NB4 (cell line): ENCODE measurements around the gene SLC26A8.

Experiments
- DNase-seq: peaks from one replicate; pipeline ENCODE4 v3.0.0; 2010; ENCODE audit warnings: low read depth
- H3K4me3 ChIP-seq: one replicate; pipeline ENCODE4 v1.5.1; 2011; ENCODE audit warnings: mild to moderate bottlenecking, low read depth, low read length, moderate library complexity
- MYC ChIP-seq: IDR thresholded peaks from 2 replicates; pipeline ENCODE4 v1.6.1; 2011; ENCODE audit warnings: low read depth, low read length
- POLR2A ChIP-seq: IDR thresholded peaks from 2 replicates; pipeline ENCODE4 v1.6.1; 2011; ENCODE audit warnings: mild to moderate bottlenecking; ENCODE audit not compliant: insufficient read length; ENCODE audit errors: extremely low read depth
- TF ChIP-seq, protein P1 (sequence below): IDR thresholded peaks from one replicate; pipeline ENCODE4 v1.5.1; 2012; ENCODE audit warnings: low read depth, low read length
- TF ChIP-seq, protein P2 (sequence below): IDR thresholded peaks from 2 replicates; pipeline ENCODE4 v1.6.1; 2011; ENCODE audit warnings: low read depth, low read length

The SLC26A8 gene

DNA sequence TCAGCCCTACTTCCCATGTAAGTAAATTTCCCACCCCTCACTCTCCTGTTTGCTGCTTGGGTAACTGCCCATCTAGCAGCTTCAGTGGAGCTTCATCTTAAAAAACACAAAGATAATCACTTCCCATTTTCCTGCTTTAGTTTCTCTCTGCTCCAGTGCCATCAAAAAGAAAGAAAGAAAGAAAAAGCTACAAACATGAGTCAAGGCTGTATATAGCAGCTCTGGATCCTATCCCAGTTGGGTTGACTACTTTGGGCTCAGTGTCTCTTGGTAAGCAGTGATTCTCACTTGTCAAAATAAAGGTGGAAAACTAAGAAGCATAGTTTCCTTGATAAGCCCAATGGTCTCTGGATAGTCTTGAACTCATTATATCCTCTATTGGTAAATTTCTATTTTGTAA lies 54.8 kb downstream of the SLC26A8 start:
- no peak overlapping the region for H3K4me3 ChIP-seq
- TF ChIP-seq POLR2A: no peak
- TF ChIP-seq, protein P1, sequence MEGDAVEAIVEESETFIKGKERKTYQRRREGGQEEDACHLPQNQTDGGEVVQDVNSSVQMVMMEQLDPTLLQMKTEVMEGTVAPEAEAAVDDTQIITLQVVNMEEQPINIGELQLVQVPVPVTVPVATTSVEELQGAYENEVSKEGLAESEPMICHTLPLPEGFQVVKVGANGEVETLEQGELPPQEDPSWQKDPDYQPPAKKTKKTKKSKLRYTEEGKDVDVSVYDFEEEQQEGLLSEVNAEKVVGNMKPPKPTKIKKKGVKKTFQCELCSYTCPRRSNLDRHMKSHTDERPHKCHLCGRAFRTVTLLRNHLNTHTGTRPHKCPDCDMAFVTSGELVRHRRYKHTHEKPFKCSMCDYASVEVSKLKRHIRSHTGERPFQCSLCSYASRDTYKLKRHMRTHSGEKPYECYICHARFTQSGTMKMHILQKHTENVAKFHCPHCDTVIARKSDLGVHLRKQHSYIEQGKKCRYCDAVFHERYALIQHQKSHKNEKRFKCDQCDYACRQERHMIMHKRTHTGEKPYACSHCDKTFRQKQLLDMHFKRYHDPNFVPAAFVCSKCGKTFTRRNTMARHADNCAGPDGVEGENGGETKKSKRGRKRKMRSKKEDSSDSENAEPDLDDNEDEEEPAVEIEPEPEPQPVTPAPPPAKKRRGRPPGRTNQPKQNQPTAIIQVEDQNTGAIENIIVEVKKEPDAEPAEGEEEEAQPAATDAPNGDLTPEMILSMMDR: no peak
- no peak for TF ChIP-seq MYC
- TF ChIP-seq, protein P2, sequence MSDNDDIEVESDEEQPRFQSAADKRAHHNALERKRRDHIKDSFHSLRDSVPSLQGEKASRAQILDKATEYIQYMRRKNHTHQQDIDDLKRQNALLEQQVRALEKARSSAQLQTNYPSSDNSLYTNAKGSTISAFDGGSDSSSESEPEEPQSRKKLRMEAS: no peak
- DNase-seq: no peak

DNA sequence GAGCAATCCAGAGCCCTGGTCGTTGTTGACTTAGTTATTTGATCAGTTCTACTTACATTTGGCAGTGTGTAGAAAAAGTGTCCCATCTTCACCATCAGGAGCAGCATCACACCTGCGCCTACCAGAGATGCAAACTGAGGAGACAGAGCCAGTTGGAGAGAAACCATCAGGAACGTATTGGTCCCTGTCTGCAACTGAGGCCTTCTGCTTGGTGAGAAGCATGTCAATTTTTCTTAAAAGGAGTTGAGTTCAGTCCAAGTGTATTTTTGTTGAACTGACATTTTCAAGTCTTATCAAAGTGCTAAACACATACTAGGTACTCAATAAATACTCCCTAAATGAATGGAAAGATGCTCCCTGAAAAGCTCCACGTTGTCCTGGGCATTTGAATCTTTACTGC lies 55.6 kb downstream of the SLC26A8 start:
- no peak overlapping the region for H3K4me3 ChIP-seq
- no peak for DNase-seq
- TF ChIP-seq, protein P2: no peak
- TF ChIP-seq, protein P1: no peak
- TF ChIP-seq MYC (no peak), POLR2A (no peak)

DNA sequence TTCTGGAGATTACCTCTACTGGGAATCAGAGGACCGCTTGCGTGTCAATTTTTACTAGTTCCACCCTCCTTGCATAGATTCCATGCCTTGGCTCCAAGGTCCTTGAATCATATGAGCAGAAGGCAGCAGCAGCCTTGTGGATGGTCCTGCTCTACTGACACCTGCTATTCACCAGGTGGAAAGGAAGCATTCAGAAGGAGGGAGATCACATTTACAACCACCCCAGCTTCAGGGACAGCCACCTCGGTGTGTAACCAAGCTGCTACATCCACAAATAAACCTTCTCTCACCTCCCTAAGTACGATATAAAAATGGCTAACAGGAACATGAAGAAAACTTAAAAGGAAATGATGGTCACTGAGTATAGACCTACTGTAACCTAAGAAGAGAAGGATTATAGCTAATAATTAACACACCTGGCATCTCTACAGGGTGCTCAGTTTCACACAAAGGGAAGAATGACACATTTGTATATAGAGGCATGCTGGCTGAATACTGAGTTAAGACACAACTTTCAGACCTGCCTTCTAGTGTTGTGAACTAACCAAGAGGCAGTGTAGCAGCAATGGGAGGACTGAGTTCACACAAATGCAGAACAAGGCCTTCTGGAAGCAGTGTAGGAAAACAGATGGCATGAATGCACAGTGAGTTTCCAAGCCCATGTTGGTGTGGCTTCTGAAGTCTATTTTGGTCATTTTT lies 57.2 kb downstream of the SLC26A8 start:
- no peak overlapping the region for H3K4me3 ChIP-seq
- no peak for DNase-seq
- TF ChIP-seq, protein P1: no peak
- TF ChIP-seq POLR2A (no peak), MYC (no peak)
- TF ChIP-seq, protein P2: no peak

DNA sequence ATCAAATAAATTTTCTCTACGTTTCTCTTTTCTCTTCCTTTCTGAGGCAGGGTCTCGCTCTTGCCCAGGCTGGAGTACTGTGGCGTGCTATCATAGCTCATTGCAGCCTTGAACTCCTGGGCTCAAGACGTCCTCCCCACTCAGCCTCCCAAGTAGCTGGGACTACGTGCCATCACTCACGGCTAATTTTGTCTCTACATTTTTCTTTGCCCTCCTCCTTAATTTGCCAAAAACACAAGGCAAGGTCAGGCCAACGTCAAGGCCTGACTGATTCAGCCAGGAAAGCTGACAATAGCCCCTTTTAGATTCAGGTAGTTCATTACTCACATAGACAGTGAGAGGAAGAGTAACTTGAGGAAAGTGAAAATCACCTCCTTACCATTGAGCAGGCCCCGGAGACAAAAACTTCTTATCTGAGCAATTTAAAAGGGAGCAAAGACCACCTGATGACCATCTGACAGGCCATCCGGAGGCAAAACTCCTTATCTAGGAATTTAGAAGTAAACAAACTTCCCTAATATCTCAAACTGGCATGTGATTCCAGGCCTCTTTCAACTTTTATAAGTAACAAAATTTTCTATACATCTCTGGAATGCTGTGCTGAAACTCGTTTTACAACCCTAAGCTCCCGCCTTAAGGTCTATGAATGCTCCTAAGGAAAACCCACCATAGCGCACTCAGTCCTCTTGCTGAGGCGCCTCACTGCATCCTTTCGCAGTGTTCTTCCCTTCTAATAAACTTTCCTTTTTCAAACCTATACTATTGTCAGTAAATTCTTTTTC lies 61.5 kb downstream of the SLC26A8 start:
- no peak overlapping the region for H3K4me3 ChIP-seq
- no peak for TF ChIP-seq MYC
- TF ChIP-seq POLR2A: no peak
- TF ChIP-seq, protein P1: no peak
- TF ChIP-seq, protein P2: no peak
- DNase-seq: no peak

DNA sequence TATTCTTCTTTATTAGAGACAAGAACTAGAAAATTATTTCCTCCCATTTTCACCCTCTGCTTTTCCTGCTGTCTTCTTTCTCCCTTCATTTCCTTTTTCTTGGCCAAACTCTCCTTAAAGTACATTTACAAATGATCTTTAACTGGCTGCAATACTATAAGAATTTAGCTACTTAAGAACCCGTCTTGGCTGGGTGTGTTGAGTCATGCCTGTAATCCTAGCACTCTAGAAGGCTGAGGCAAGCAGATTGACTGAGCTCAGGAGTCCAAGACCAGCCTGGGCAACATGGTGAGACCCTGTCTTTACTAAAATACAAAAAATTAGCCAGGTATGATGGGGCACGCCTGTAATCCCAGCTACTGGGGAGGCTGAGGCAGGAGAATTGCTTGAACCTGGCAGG lies 64.3 kb downstream of the SLC26A8 start:
- TF ChIP-seq POLR2A (no peak), MYC (no peak)
- TF ChIP-seq, protein P1: no peak
- TF ChIP-seq, protein P2: no peak
- no peak for DNase-seq
- no peak overlapping the region for H3K4me3 ChIP-seq
